ENCODE measurements around the gene BST2.

DNA sequence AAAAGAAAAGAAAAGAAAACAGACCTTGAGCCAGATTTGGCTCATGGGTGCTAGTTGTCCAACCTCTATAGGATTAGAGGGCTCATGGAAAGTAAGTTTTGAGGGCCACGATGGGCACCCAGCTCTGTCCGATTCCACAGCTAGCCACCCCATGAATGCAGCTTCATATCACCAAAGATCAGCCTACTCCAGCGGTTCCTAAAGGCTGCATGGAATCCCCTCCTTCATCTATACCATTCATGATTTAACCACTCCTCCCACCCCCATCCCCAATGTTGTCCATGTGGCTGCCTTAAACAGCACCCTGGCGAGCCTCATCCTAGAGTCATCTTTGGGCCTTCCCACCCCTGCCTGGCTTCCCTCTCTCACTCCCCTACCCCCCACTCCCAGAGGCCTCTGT lies 16.5 kb upstream of the BST2 start:
- TF ChIP-seq, protein P1, sequence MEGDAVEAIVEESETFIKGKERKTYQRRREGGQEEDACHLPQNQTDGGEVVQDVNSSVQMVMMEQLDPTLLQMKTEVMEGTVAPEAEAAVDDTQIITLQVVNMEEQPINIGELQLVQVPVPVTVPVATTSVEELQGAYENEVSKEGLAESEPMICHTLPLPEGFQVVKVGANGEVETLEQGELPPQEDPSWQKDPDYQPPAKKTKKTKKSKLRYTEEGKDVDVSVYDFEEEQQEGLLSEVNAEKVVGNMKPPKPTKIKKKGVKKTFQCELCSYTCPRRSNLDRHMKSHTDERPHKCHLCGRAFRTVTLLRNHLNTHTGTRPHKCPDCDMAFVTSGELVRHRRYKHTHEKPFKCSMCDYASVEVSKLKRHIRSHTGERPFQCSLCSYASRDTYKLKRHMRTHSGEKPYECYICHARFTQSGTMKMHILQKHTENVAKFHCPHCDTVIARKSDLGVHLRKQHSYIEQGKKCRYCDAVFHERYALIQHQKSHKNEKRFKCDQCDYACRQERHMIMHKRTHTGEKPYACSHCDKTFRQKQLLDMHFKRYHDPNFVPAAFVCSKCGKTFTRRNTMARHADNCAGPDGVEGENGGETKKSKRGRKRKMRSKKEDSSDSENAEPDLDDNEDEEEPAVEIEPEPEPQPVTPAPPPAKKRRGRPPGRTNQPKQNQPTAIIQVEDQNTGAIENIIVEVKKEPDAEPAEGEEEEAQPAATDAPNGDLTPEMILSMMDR (IDR thresholded peaks at IDR 0.05), result no peak
- TF ChIP-seq POLR2A (IDR thresholded peaks at IDR 0.05) (no peak), EP300 (IDR thresholded peaks at IDR 0.05) (no peak), POLR2AphosphoS5 (IDR thresholded peaks at IDR 0.05) (no peak)

All from upper lobe of left lung (tissue), 4 donors.